PC-9 (cell line): ENCODE measurements around the gene GRAP2.

Source experiments
- EZH2 ChIP-seq: fragments of 200-600 bp; sonication (generic); IDR thresholded peaks from 2 replicates; pipeline ENCODE4 v1.8.0; 2017; ENCODE audit warnings: antibody characterized with exemption, low read depth
- TF ChIP-seq, protein P1 (sequence below): fragments of 200-600 bp; sonication (generic); conservative IDR thresholded peaks from 2 replicates; pipeline ENCODE4 v1.6.1; 2017; ENCODE audit warnings: mixed run types, antibody characterized with exemption, mild to moderate bottlenecking, moderate library complexity

DNA sequence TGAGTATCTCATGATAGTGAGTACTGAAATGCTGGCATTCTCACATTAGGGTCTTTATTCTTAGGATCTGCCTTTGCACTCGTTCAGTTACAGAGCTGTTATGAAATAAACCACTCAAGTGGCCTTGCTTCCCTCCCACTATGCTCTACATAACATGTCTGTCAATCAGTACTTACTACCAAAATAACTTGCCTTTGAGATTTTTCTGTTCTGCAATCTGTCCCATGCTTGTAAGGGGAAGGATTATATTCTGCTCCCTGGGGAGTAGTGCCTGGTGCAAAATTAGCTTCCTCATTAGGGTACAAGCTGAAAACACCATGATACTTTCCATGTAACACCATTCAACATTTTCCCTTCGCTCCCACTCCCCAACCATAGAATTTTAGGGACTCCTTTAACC lies 1.9 kb upstream of the GRAP2 start:
- TF ChIP-seq, protein P1, sequence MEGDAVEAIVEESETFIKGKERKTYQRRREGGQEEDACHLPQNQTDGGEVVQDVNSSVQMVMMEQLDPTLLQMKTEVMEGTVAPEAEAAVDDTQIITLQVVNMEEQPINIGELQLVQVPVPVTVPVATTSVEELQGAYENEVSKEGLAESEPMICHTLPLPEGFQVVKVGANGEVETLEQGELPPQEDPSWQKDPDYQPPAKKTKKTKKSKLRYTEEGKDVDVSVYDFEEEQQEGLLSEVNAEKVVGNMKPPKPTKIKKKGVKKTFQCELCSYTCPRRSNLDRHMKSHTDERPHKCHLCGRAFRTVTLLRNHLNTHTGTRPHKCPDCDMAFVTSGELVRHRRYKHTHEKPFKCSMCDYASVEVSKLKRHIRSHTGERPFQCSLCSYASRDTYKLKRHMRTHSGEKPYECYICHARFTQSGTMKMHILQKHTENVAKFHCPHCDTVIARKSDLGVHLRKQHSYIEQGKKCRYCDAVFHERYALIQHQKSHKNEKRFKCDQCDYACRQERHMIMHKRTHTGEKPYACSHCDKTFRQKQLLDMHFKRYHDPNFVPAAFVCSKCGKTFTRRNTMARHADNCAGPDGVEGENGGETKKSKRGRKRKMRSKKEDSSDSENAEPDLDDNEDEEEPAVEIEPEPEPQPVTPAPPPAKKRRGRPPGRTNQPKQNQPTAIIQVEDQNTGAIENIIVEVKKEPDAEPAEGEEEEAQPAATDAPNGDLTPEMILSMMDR = no peak
- no peak for TF ChIP-seq EZH2
